NCI-H1436 treated with DMSO at 0.1 percent for 48 hours (cell line): Measurements from ENCODE around the gene H6PD.

Experiments
- DNase-seq: peaks from one replicate; lab custom pipeline; 2025; lab: John Stamatoyannopoulos, UW

The H6PD gene

DNA sequence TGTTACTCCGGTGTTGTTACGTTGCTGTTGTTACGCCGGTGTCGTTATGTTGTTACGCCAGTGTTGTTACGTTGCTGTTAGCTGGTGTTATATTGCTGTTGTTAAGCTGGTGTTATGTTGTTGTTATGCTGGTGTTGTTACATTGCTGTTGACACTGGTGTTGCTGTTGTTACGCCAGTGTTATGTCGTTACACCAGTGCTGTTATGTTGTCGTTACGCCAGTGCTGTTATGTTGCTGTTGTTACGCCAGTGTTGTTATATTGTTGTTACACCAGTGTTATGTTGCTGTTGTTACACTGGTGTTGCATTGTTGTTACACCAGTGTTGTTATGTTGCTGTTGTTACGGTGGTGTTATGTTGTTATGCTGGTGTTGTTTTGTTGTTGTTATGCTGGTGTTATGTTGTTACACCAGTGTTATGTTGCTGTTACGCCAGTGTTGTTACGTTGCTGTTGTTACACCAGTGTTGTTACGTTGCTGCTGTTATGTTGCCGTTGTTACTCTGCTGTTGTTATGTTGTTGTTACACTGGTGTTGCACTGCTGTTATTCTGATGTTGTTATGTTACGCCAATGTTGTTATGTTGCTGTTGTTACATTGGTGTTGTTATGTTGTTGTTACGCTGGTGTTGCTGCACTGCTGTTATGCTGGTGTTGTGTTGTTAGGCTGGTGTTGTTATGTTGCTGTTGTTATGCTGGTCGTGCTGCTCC, 25.6 kb downstream of the H6PD start:
- no peak for DNase-seq

DNA sequence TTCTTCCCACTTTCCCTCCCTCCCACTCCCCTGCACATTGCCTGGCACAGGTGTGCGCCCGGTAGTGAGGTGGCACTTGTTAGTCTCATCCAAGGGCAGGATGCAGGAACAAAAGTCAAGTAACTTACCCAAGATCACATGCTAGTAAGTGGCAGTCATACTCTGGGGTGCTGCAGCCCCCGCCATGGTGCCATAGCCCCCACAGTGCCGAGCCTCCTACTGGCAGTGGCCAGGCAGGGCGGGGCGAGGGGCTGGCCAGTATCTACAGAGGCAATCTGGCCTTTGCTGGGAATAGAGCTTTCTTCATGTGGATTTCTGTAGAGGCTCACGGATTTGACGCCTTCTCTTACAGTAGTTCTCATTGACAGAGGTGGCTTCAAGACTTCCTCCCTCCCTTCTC, 26.9 kb downstream of the H6PD start:
- no peak for DNase-seq

DNA sequence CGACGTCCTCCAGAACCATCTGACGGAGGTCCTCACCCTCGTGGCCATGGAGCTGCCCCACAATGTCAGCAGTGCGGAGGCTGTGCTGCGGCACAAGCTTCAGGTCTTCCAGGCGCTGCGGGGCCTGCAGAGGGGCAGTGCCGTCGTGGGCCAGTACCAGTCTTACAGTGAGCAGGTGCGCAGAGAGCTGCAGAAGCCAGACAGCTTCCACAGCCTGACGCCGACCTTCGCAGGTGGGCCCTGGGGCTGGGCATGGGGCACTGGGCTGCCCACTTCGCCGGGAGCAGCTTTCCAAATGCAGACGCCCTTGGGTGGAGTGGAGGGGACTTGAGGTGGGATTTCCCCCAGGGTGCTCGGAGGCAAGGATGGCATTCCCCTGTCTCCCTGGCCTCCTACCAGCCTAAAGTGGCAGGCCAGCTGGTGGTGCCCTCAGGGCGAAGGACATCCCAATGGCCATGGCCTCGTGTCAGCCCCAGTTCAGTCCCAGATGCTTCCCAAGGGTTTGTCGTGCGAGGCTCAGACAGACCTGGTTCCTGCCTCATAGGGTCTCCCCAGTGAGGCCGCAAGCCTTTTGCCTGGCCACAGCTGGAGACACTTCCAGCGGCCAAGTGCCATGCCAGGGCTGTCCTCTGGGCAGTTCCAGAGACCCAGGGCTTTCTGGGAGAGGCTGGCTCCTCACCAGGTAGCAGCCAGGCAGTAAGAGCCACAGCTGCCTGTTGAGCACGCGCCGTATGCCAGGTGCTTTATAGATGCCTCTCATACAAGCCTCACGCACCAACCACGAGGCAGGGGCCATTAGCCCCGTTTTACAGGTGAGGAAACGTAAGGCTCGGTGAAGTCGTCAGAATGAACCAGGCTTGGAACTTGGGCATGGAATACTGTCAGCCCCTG, 27.8 kb downstream of the H6PD start:
- DNase-seq: no peak

DNA sequence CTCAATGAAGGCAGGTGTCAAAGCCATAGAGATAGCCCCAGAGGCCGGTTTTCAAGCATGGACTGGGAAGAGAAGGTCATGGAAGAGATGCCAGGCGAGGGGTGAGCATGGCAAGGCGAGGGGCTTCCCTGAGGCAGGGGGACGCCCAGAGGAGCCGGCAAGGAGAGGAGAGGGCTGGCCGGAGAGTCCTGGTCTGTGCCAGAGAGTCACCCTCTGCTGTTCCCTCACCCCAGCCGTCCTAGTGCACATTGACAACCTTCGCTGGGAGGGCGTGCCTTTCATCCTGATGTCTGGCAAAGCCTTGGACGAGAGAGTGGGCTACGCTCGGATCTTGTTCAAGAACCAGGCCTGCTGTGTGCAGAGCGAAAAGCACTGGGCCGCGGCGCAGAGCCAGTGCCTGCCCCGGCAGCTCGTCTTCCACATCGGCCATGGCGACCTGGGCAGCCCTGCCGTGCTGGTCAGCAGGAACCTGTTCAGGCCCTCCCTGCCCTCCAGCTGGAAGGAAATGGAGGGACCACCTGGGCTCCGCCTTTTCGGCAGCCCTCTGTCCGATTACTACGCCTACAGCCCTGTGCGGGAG, 28.8 kb downstream of the H6PD start:
- no peak for DNase-seq

DNA sequence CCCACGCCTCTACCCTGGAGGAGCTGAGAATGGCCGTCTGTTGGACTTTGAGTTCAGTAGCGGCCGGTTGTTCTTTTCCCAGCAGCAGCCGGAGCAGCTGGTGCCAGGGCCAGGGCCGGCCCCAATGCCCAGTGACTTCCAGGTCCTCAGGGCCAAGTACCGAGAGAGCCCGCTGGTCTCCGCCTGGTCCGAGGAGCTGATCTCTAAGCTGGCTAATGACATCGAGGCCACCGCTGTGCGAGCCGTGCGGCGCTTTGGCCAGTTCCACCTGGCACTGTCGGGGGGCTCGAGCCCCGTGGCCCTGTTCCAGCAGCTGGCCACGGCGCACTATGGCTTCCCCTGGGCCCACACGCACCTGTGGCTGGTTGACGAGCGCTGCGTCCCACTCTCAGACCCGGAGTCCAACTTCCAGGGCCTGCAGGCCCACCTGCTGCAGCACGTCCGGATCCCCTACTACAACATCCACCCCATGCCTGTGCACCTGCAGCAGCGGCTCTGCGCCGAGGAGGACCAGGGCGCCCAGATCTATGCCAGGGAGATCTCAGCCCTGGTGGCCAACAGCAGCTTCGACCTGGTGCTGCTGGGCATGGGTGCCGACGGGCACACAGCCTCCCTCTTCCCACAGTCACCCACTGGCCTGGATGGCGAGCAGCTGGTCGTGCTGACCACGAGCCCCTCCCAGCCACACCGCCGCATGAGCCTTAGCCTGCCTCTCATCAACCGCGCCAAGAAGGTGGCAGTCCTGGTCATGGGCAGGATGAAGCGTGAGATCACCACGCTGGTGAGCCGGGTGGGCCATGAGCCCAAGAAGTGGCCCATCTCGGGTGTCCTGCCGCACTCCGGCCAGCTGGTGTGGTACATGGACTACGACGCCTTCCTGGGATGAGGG, 29.7 kb downstream of the H6PD start:
- no peak for DNase-seq

DNA sequence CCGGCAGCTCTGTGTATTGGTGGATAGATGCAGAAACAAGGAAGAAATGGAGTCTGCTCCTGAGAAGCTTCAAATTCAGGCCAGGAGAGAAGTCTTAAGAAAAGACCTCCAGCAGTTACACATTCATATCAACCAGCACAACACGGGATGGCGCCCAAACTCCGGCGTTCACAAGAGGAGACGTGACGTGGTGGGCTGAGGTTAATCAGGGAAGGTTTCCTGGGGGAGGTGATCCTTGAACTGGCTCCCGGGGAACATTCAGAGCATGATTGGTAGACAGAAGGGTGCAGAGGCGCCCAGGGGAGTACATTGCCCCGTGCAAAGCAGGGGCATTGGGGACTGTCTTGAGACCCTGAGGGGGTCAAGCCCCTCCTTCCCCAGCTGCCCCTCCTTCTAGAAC, 30.5 kb downstream of the H6PD start:
- no peak for DNase-seq

DNA sequence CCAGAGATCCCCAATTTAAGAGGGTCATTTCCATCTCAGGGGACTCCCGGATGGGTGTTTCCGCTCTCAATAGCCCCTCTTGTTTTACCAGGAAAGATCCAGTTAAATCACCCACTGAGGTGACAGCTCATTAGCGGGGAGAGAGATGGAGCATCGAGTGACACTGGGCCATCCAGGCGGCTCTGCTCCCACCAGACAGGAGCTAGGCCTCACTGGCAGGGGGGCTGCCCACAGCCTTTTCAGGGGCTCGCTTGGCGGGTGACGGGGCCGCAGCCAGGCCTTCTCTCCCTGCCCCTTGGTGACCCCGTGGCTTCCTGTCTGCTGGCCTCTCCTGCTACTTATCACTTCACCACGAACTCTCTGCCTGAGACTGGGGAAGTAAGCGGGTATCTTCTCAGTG, 31.4 kb downstream of the H6PD start:
- DNase-seq: no peak

DNA sequence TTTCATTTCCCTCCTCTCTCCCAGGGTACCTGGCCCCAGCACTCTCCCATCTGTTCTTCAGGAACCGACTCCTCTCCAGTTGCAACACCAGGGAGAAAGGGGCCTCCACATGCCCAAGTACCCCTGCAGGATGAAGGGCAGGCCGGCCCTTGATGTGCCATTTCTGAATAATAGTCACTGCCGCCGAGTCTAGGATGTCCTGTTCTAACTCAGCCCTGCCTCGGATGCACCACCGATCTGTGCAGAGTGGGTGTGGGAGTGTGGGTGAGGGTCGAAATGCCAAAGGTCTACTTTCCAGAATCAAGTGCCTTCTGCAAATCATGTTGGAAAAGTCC, 32.7 kb downstream of the H6PD start:
- no peak for DNase-seq

DNA sequence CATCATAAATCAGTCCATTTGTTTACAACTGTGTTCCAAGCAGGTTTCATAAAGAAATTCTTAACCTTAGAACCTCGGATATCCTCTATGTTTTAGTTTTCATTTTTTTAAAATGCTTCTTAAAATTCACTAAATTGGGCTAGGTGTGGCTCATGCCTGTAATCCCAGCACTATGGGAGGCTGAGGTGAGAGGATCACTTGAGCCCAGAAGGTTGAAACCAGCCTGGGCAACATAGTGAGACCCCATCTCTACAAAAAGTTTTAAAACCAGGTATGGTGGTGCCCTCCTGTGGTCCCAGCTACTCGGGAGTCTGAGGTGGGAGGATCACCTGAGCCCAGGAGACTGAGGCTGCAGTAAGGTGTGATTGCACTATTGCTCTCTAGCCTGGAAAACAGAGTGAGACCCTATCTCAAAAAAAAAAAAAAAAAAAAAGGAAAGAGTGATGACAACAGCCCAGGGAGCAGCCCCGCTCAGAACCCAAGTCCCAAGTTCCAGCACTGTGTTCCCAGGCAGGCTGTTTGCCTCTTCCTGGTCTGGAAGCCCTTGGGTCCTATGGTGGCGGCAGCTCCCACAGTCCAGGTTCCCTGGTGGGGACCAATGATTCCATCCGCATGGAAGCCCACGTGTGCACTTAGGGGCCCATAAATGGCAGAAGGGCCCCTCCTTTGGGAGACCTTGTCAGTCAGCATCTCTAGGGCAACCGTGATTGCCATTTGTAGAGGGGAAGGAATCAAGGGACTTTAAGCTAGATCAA, 33.4 kb downstream of the H6PD start:
- DNase-seq: no peak

DNA sequence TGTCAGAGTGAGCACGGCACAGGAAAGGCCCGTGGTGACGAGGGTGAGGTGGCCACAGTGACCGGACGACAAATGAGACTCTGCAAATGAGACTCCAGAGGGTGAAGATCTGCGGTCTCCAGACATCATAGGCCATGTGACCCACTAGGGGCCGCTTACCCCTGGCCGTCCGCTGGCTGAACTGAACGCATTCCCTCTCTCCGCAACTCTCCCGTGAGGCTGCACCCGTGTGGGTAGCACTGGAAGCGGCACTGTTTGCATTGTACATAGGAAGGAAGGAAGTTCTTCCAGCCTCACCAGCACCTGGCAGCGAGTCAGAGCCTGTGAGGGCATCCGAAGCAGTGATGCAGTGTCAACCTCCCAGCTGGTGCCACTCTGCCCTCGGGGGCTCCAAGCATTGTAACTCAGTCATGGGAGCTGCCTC, 34.5 kb downstream of the H6PD start:
- DNase-seq: no peak

DNA sequence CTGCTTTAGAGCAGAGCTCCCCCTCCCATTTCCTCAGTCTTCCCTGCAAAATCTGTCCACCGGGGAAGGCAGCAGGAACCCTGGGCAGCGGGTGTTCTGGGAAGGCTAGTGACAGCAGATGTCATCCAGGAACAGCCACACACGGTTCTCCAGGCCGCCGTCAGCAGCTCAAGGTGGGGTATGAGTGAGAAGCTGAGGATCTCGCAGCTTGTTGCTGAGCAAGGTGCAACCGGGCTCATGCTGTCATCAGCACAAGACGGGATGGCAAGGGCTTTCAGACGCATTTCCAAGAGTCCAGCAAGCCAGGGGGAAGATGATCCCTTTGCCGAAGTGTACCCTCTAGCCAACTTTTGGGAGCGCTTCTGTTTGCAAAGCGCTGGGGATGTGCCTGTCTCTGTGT, 35.1 kb downstream of the H6PD start:
- DNase-seq: no peak

DNA sequence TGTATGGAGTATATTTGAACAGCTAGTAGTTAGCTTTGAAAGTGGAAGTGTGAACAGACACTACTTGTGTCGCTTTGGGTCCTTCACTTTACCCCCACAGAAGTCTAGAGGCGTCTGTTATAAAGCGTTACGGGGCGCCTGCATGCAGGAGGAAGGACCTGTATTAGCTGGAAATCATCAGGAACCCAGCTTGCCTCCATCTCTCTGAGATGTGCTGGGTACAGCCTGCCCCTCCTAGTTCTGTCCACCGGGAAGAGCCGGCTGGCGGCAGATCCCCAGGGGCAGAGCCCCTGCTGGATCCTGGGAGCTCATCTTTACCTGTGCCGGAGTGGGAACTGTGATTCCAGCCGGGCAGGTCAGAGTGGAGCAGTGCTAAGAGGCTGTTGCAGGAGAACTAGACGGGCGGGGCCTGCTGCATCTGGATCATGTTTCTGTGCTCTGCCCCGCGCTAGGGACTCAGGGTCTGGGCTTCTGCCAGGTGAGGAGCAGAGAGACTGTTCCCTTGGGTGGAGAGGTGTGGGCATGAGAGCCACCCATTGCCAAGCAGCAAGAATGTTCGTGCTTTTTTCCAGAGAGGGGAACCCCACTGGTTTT, 35.8 kb downstream of the H6PD start:
- no peak for DNase-seq

DNA sequence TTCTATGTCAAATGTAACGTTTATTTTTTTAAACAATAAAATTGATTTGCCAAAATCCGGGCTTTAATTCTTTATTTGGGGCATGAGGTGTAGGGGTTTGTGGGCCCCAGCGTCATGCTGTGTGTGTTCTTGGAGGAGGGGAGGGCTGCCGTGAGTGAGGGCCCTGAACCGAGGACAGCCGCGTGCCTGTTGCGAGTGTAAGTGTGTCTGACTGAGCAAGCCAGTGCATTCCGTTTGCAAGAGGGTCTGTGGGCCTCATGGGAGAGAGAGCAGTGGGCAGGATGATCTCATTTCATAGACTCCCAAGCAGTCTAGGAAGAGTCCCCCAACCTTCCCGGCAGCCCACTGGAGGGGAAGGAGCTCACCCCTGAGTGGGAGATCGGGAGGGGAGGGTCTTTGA, 36.7 kb downstream of the H6PD start:
- no peak for DNase-seq

DNA sequence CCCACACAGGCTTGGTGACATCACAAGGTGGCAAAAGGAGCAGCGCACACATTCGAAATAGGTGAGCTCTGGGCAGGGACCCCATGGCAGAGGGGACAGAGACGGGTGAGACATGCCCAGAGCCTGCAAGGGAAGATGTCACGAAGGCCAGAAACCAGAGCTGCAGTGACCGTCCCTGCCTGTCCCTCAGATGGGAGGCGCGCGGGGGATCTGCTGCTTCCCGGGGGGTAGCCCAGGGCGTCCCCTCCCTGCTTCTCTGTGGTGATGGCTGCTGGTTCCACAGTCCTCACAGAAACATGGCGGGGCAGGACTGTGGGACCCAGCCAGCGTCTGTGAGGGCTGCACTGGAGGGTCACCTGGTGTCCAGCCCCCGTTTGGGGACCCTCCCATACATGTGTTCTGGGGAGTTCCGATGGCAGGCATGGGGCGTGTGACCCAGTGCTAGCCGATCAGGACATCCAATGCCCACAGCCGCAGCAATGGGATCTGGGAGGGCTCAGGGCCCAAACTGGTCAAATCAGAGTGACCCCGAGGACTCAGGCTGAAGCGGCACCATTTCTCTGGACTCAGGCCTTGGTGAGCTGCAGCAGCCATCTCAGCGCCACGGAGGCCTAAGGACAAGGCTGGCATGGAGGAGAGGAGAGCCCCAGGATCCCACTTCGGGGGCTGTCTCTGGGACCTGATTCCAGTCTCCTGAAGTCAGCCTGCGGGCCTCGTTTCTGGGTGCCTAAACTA, 37.5 kb downstream of the H6PD start:
- no peak for DNase-seq

DNA sequence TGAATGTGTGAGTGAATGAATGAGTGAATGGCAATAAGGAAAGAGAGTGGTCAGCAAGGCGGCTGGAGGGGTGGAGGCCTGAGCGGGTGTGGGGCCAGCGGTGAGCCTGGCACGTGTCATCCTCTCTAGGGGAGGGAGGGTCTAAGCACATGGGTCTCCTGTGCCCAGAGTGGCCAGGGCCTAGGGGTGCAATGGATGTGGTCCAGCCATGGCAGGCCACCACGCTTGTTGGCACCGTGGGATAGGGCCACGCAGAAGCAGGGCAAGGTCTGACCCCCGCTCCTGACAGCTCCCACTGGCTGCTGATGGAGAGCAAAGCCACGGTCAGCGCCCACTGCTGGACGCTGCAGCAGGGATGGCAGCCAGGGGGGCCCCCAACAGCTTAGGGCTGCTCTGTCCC, 38.6 kb downstream of the H6PD start:
- no peak for DNase-seq

DNA sequence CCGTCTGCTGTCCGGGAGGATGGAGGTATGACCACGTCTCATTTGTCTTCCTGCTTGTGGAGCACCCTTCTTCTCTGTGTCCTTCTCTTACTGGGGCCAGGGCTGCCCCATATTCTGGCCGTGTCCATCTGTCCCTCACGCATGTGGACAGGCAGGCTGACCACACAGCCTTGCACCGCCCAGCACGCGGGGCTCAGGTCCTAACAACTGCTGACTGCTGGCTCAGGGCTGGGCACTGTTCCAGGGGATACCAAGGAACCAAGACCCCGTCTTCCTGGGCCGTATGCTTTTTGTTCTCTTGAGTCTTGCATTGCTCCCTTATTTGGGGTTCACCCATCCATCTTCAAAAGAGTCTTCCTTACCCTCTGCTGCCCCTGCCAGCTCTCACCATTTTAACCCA, 40.6 kb downstream of the H6PD start:
- DNase-seq: no peak

DNA sequence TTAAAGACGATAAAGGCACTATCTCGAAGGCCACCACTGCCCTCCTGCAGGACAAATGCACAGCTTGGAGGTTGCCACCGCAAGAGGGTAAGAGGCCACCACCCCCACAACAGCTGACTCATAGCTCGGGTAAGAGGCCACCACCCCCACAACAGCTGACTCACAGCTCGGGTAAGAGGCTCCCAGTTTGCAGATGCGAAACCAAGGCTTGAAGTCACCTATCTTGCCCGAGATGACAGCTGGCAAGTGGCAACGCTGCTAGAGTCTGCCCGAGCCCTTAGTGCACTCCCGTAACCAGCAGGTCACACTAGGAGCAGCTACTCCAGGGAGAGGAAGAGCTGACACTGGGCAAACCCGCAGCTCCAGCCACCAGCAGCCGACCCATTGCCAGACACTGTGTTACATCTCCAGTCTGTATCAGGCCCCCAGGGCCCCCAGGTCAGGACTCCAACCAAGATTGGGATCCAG, 41.0 kb downstream of the H6PD start:
- no peak for DNase-seq

DNA sequence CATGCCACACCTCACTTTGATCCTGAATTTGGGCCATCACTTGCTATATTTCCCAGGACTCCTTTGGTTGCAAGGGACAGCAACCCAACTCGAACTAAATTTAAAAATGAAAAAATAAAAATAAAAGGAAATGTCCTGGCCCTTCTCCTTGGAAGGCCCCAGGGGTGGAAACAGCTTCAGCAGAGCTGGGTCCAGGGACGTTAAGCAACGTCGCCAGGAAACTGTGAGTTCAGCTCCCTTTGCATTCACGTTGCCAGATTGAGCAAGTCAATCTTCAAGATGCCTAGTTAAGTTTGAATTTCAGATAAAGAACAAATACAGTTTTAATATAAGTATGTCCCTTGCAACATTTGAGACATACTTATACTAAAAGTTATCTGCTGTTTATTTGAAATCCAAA, 43.5 kb downstream of the H6PD start:
- DNase-seq: no peak

DNA sequence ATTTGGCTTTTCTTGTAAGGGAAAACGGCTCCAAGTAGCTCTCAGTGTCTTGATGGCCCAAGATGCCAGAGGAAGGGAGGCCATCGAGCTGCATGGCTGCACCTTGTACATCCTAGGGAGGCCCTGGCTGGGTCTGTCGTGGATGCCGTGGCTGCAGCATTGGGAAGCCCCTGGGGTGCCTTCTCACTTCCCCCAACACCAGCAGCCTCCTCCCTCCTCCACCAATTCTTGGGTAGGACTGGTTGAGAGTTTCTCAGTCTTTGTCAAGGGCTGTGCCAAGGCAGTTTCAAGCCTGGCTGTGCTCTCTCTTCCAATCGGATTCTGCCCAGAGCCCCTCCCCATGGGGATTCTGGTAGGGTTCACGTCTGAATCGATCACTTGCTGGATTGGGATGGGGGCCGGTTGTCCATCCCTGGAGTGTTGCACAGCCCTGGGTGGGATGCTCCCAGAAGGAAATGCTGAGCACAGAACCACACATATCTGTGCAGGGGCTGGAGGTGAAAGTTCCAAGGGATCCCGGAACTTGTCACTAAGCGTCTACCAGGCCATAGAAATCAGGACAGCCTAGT, 44.1 kb downstream of the H6PD start:
- DNase-seq: no peak
